Fibroblast of villous mesenchyme (primary cell): Measurements from ENCODE around the gene TOP2A. TPM values are rescaled to one million over a fixed set of nuclear protein-coding genes. Genes with fewer than 3 reads are reported as not detected.
A peak's percentile ranks its signal among the peaks of the same experiment; 100 is the strongest.

Experiments
- DNase-seq: peaks from one replicate; pipeline ENCODE4 v3.0.0-alpha.2; 2010; ENCODE audit warnings: low read depth
- H3K4me3 ChIP-seq: 2 replicates; pipeline ENCODE4 v1.5.1; 2011; ENCODE audit warnings: low read depth, mild to moderate bottlenecking, low read length
- small RNA-seq: library from RNA; depleted of rRNA; stranded (forward); fragments of <200 nt; gene quantifications from one replicate; pipeline ENCODE3, GENCODE V24; 2012
- total RNA-seq: library from RNA; depleted of rRNA; stranded (reverse); fragments of >200 nt; gene quantifications from 2 replicates; pipeline ENCODE4 v1.2.3, GENCODE V29; 2012
- TF ChIP-seq, protein P1 (sequence below): IDR thresholded peaks from 2 replicates; pipeline ENCODE4 v1.5.1; 2012; ENCODE audit warnings: low read depth, mild to moderate bottlenecking, low read length; ENCODE audit not compliant: insufficient read depth

Gene TOP2A
- total RNA-seq, 1 donor, result 105 TPM

DNA sequence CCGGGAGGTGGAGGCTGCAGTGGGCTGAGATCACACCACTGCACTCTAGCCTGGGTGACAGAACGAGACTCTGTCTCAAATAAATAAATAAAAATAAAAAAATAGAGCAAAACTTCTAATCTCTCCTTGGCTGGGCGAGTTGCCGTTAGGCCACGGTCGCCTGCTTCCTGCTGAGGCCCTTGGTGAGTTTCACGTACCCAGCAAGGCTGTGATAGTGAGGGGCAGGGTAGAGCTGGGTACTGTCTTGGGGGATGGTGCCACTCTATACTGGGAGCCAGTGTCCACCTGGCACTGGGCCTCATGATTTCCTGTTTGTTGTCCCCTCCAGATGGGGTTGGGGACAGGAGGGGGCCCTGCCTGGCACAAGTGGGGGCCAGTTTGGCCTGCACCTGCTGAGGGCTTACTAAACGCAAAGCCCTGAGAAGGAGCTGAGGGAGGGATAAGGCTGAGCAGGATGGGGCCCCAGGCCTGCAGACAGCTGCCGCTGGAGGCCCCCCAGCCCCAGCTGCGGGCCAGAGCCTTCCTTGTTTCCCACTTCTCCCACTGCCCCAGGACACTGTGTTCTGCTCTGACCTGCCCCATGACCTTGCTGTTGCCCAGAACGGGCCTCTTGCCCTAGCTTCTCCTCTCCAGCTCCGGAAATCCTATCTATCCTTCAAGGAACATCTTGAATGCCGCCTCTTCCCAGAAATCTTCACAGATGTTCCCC lies 78.6 kb downstream of the TOP2A start:
- DNase-seq, result peak; percentile 75
- H3K4me3 ChIP-seq, result no peak overlapping the region
- TF ChIP-seq, protein P1, sequence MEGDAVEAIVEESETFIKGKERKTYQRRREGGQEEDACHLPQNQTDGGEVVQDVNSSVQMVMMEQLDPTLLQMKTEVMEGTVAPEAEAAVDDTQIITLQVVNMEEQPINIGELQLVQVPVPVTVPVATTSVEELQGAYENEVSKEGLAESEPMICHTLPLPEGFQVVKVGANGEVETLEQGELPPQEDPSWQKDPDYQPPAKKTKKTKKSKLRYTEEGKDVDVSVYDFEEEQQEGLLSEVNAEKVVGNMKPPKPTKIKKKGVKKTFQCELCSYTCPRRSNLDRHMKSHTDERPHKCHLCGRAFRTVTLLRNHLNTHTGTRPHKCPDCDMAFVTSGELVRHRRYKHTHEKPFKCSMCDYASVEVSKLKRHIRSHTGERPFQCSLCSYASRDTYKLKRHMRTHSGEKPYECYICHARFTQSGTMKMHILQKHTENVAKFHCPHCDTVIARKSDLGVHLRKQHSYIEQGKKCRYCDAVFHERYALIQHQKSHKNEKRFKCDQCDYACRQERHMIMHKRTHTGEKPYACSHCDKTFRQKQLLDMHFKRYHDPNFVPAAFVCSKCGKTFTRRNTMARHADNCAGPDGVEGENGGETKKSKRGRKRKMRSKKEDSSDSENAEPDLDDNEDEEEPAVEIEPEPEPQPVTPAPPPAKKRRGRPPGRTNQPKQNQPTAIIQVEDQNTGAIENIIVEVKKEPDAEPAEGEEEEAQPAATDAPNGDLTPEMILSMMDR, result no peak

Small RNA genes within 50 kb of the gene (small RNA-seq; reads per million reads assigned to genes)
- gene RF00019 (not detected), gene RNA5SP441 (not detected)

Other genes starting within 250 kb of the TOP2A start
- 2.2 and 2.6 TPM in 2 replicates for gene RAPGEFL1, start 240.4 kb downstream of the TOP2A start, total RNA-seq
- gene WIPF2, start 198.6 kb downstream of the TOP2A start, total RNA-seq, result 6.1 and 11.2 TPM in 2 replicates
- gene CDC6, start 130.0 kb downstream of the TOP2A start, total RNA-seq, result 19.0 and 28.5 TPM in 2 replicates
- gene RARA, start 108.7 kb downstream of the TOP2A start, total RNA-seq, result 20.3 and 23.5 TPM in 2 replicates
- 2.2 and 2.9 TPM in 2 replicates for gene GJD3, start 53.2 kb downstream of the TOP2A start, total RNA-seq
- gene IGFBP4, start 25.6 kb upstream of the TOP2A start, total RNA-seq, result 188 and 225 TPM in 2 replicates
- not detected in 2 replicates for gene TNS4, start 83.7 kb upstream of the TOP2A start, total RNA-seq
- not detected in 2 replicates for gene CCR7, start 147.6 kb upstream of the TOP2A start, total RNA-seq
- 81.2 and 108 TPM in 2 replicates for gene SMARCE1, start 229.9 kb upstream of the TOP2A start, total RNA-seq
- not detected in 2 replicates for gene KRT222, start 247.3 kb upstream of the TOP2A start, total RNA-seq